Upper lobe of right lung (tissue), 1 donor: ENCODE data around the gene ELL. TPM values are rescaled to one million over a fixed set of nuclear protein-coding genes. Genes with fewer than 3 reads are reported as not detected.

ENCODE experiments used
- ATAC-seq: fragments of 200-7000 bp; cut with Tn5 transposase; one replicate; pipeline ENCODE4 v1.9.1; 2020; ENCODE audit warnings: mild to moderate bottlenecking, moderate library complexity
- DNase-seq: peaks from one replicate; pipeline ENCODE4 v3.0.0-alpha.2; 2020
- H3K27ac ChIP-seq: fragments of 200-600 bp; one replicate; pipeline ENCODE4 v1.8.0; 2022
- H3K27me3 ChIP-seq: fragments of 200-600 bp; one replicate; pipeline ENCODE4 v1.8.0; 2022; ENCODE audit warnings: mild to moderate bottlenecking
- H3K36me3 ChIP-seq: fragments of 200-600 bp; one replicate; pipeline ENCODE4 v1.8.0; 2022
- H3K4me1 ChIP-seq: fragments of 200-600 bp; one replicate; pipeline ENCODE4 v1.8.0; 2022
- H3K4me3 ChIP-seq: fragments of 200-600 bp; one replicate; pipeline ENCODE4 v1.8.0; 2022; ENCODE audit warnings: mild to moderate bottlenecking
- H3K9me3 ChIP-seq: fragments of 200-600 bp; one replicate; pipeline ENCODE4 v1.8.0; 2022
- CTCF ChIP-seq: fragments of 200-600 bp; IDR thresholded peaks from one replicate; pipeline ENCODE4 v1.8.0; 2022; ENCODE audit warnings: antibody characterized with exemption
- intact Hi-C: fragments of 100-400 bp; cut with DNase I; formaldehyde crosslinking; loops from one replicate; pipeline ENCODE4 v1.11.0; 2022
- total RNA-seq: library from RNA; stranded (reverse); fragmentation: NEBNext Ultra II Directional; extraction: Animal tissue kit (Norgen Biotek cat#: 25700); gene quantifications from one replicate; pipeline ENCODE4 v1.2.1, GENCODE V29; 2021
- donor health status: DM: no; HTN: yes; CAD: no; lungs with severe emphysema.

Gene ELL
- total RNA-seq, 1 donor from 2014 or later: 17.7 TPM

GRCh38 chr19:18558604-18559003 lies 36.7 kb upstream of the ELL start:
- no peak for TF ChIP-seq CTCF
- peaks cover 5% of the 10 kb centered on the region for H3K4me1 ChIP-seq

GRCh38 chr19:18558202-18558555 lies 36.3 kb upstream of the ELL start:
- no peak for ATAC-seq

More at GRCh38 chr19:18558604-18559003, 36.7 kb upstream of the ELL start:
- H3K4me3 ChIP-seq: peak overlapping the region; percentile 92
- H3K27ac ChIP-seq: peak overlapping the region; percentile 91
- no peaks in the 10 kb centered on the region for H3K9me3 ChIP-seq
- intact Hi-C loops: no loop called here
- DNase-seq (no peak), ATAC-seq (no peak)
- H3K27me3 ChIP-seq: no peaks in the 10 kb centered on the region
- H3K36me3 ChIP-seq: peaks cover 20% of the 10 kb centered on the region

GRCh38 chr19:18557411-18558201 lies 35.7 kb upstream of the ELL start, which contains the start of gene KXD1:
KXD1 (plus strand) TSS chr19:18557870; CDS start chr19:18562057, 4,187 bp downstream.
- intact Hi-C loops: no loop called here

More at GRCh38 chr19:18558202-18558555, 36.3 kb upstream of the ELL start:
- Histone ChIP-seq H3K27ac (peak overlapping the region; percentile 91), H3K27me3 (no peaks in the 10 kb centered on the region), H3K9me3 (no peaks in the 10 kb centered on the region), H3K4me3 (peak overlapping the region; percentile 92), H3K4me1 (peaks cover 5% of the 10 kb centered on the region), H3K36me3 (peaks cover 15% of the 10 kb centered on the region)
- intact Hi-C loops: no loop called here
- no peak for DNase-seq
- no peak for TF ChIP-seq CTCF

GRCh38 chr19:18551631-18552030 lies 29.8 kb upstream of the ELL start:
- Histone ChIP-seq H3K27ac (no peak overlapping the region), H3K36me3 (no peaks in the 10 kb centered on the region), H3K4me1 (no peaks in the 10 kb centered on the region), H3K27me3 (no peaks in the 10 kb centered on the region), H3K9me3 (no peaks in the 10 kb centered on the region), H3K4me3 (no peak overlapping the region)
- intact Hi-C loops: no loop called here
- no peak for DNase-seq
- TF ChIP-seq CTCF: no peak
- no peak for ATAC-seq

More at GRCh38 chr19:18557411-18558201, 35.7 kb upstream of the ELL start, which contains the start of gene KXD1:
- DNase-seq (peak; percentile 98), ATAC-seq (peak; percentile 100)
- peak within 1 kb of the TSS; percentile 92 for H3K4me3 ChIP-seq
- peaks cover 5% of the 10 kb centered on the region for H3K4me1 ChIP-seq
- peaks cover 10% of the 10 kb centered on the region for H3K36me3 ChIP-seq
- no peak for TF ChIP-seq CTCF
- no peaks in the 10 kb centered on the region for H3K9me3 ChIP-seq
- H3K27me3 ChIP-seq: no peaks in the 10 kb centered on the region
- H3K27ac ChIP-seq: peak within 1 kb of the TSS; percentile 91

- intact Hi-C loops: no loop called here
- peak overlapping the region; percentile 71 for H3K27ac ChIP-seq
- peaks cover 15% of the 10 kb centered on the region for H3K4me1 ChIP-seq
- H3K9me3 ChIP-seq: no peaks in the 10 kb centered on the region
- peak; percentile 72 for DNase-seq
- no peaks in the 10 kb centered on the region for H3K27me3 ChIP-seq
- no peak for TF ChIP-seq CTCF
- peak; percentile 78 for ATAC-seq
- peaks cover 26% of the 10 kb centered on the region for H3K36me3 ChIP-seq
- peak overlapping the region; percentile 54 for H3K4me3 ChIP-seq
Measured at GRCh38 chr19:18543814-18544475, 22.1 kb upstream of the ELL start.
